HG03521 (cell line): ENCODE results near the gene MAP1A.
"Not testable (repeated sequence)": the region's sequence is repeated elsewhere in the genome, so short reads cannot be mapped to it uniquely, and the experiment has no call there.

Experiments
- ATAC-seq: cut with Tn5 transposase; IDR thresholded peaks from one replicate; pipeline ENCODE4 v1.9.1; 2021; ENCODE audit warnings: mild to moderate bottlenecking, moderate library complexity; ENCODE audit not compliant: unreplicated experiment

Gene MAP1A

DNA sequence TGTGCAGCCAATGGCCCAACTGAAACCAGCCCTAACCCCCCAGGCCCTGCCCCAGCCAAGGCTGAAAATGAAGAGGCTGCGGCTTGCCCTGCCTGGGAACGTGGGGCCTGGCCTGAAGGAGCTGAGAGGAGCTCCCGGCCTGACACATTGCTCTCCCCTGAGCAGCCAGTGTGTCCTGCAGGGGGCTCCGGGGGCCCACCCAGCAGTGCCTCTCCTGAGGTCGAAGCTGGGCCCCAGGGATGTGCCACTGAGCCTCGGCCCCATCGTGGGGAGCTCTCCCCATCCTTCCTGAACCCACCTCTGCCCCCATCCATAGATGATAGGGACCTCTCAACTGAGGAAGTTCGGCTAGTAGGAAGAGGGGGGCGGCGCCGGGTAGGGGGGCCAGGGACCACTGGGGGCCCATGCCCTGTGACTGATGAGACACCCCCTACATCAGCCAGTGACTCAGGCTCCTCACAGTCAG, 11.2 kb downstream of the MAP1A start:
- ATAC-seq, result no peak

DNA sequence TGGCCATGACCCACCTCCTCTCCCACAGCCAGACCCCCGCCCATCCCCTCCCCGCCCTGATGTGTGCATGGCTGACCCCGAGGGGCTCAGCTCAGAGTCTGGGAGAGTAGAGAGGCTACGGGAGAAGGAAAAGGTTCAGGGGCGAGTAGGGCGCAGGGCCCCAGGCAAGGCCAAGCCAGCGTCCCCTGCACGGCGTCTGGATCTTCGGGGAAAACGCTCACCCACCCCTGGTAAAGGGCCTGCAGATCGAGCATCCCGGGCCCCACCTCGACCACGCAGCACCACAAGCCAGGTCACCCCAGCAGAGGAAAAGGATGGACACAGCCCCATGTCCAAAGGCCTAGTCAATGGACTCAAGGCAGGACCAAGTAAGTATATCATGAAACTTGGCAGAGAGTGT, 11.7 kb downstream of the MAP1A start:
- no peak for ATAC-seq

DNA sequence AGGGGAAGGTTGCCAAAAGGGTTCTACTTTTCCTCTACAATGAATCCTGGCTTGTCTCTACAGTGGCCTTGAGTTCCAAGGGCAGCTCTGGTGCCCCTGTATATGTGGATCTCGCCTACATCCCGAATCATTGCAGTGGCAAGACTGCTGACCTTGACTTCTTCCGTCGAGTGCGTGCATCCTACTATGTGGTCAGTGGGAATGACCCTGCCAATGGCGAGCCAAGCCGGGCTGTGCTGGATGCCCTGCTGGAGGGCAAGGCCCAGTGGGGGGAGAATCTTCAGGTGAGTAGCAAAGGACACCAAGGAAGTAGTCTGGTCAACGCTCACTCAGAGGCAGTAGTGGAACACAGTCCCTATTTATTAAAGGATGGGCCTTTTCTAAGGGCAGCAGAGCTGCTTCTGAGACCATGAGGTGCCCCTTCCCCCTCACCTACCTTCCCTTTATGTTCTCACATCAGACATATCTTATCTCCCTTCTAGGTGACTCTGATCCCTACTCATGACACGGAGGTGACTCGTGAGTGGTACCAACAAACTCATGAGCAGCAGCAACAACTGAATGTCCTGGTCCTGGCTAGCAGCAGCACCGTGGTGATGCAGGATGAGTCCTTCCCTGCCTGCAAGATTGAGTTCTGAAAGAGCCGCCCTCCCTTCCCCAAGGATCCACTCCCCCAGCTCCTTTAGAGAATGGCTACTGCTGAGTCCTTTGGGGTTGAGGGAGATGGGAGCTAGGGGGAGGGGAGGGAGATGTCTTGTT, 12.4 kb downstream of the MAP1A start:
- ATAC-seq, result no peak

DNA sequence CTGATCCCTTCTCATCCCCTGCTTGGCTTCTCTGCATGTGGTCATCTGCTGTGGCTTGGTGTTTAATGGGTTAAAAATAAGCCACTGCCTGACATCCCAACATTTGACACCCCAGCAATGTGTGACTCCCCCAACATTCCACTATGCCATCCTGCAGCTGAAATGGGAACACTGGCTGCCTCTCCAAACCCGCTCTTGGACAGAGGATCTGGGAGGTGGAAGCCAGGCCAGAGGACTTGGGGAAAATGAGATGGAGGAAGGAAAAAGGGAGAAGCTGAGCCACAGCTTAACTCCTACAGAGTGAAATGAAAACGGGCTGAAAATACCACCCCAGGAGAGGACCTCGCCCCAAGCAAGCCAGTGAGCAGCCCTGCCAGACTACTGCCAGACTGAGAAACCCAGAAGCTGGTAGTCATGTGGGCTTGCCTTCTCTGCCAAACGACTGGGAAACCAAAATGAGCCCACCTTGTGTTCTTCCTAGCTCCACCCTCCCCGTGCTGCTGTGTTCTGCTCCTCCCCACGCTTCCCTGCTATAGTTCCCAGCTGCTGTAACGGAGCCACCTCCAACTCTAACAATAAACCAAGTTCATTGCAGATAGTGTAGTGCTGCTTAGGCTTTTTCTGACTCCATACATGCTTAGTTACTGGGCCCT, 13.7 kb downstream of the MAP1A start:
- no peak for ATAC-seq

DNA sequence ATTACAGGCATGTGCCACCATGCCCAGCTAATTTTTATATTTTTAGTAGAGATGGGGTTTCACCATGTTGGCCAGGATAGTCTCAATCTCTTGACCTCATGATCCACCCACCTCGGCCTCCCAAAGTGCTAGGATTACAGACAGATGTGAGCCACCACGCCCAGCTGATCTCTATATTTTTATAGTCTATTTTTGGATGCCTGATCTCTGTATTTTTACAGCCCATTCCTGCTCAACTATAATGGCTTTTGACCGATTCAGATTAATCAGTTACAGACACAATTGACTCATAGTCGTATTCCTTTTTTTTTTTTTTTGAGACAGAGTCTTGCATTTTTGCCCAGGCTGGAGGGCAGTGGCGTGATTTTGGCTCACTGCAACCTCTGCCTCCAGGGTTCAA, 15.4 kb downstream of the MAP1A start:
- not testable (repeated sequence) for ATAC-seq

DNA sequence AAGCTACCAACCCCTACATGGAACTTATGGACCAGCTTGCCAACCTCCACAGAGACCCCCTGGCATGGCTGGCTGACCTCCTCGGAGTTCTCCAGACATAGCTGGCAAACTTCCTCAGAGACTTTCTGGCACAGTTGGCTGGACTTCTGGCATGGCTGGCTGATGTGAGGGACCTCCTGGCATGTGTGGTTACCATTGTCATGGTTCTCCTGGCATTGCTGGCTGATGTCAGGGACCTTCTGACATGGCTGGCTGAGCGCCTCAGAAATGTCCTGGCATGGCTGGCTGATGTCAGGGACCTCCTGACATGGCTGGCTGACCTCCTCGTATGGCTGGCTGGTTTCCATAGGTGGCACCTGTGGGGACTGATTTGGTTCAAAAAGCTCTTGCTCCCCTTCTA, 17.5 kb downstream of the MAP1A start:
- ATAC-seq, result no peak

DNA sequence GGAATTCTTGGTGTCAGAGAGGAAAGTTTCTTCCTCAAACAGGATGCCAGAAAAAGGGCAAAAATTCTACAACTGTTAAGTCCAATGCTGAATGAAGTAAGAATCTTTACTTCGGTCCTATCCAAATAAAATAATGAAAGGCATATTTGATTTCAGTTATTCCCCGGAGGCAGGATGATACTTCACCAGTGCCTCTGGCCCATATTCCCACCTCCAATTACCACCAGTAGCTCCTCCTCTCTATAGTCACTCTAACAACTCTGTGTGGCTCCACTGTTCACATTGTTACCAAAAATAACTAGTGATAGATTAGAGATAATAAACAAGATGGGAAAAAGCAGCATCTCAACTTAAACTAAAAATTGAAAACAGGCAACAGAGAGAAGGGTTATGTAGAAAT, 20.7 kb downstream of the MAP1A start:
- no peak for ATAC-seq

DNA sequence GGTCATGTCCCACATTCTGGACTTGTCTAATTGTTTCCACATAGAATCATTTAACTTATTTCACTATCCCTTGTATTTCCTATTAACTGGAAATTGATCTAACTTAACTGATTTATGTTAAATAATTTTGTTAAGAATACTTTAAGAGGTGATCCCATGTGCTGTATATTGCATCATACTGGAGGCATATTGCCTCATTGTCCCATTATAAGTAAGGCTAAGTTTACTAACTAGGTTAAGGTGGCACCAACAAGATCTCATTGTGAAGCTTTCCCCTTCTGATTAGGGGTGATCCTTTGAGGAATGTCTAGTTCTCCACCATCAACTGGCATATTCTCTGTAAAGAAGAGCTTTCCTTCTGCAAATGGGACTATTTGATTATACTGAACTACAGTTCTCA, 24.4 kb downstream of the MAP1A start:
- no peak for ATAC-seq

DNA sequence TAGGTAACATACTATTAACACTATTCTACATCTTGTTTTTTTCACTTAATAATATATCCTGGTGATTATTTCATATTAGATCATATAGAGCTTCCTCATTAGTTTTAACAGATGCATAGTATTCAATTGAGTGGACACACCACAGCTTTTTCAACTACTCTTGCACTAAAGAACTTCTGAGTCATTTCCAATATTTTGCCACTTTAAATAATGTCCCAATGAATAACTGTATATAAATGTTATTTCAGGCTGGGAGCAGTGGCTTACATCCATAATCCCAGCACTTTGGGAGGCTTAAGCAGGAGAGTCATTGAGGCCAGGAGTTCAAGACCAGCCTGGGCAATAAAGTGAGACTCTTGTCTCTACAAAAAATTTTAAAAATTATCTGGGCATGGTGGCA, 26.9 kb downstream of the MAP1A start:
- no peak for ATAC-seq

DNA sequence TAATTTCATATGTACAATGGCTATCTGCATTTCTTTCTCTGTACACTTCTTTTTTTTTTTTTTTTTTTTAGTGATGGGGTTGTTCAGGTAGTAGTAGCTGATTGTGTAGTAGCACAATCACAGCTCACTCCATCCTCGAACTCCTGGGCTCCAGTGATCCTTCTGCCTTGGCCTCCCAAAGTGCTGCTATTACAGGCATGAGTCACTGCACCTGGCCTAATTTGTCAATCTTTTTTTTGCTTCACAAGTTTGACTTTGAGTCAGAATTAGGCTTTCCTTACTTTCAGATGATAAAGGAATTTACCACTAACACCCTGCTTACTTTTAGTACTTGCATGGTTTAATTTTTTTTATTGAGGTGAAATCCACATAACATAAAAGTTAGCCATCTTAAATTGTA, 28.0 kb downstream of the MAP1A start:
- no peak for ATAC-seq

DNA sequence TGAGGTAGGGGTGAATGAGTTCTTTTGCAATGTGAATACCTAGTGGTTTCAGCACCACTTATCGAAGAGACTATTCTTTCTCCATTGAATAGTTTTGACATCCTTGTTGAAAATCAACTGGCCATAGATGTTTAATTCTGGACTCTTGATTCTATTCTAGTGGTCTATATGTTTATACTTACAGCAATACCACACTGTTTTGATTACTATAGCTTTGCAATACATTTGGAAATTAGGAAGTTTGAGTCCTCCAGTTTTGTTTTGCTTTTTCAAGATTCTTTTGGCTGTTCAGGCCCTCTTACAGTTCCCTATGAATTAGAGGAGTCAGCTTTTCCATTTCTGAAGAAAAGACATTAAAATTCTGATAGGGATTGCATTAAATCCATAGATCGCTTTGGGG, 30.1 kb downstream of the MAP1A start:
- no peak for ATAC-seq

DNA sequence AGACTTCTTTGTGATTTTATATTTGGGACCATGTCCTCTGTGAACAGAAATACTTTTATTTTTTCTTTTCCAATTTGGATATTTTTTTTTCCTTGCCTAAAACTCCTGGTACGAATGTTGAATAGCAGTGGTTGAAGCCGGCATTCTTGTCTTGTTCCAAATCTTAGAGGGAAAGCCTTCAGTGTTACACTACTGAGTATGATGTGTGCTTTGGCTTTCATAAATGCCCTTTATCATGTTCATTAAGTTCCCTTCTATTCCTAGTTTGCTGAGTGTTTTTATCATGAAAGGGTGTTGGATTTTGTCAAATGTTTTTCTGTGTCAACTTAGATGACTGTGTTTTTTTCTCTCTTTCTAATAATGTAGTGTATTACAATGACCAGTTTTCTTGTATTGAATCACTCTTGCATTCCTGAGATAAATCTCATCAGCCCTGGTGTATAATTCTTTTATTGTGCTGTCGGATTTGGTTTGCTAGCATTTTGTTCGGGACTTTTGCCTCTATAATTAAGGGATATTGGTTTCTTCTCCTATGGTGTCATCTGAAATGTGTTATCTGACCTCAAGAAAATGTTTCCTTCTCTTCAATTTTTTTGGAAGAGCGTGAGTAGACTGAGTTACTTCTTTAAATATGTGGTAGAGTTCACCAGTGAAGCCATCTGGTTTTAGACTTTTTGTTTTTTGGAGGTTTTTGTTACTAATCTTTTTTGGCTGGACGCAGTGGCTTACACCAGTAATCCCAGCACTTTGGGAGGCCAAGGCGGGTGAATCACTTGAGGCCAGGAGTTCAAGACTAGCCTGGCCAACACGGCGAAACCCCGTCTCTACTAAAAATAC, 33.3 kb downstream of the MAP1A start:
- no peak for ATAC-seq

DNA sequence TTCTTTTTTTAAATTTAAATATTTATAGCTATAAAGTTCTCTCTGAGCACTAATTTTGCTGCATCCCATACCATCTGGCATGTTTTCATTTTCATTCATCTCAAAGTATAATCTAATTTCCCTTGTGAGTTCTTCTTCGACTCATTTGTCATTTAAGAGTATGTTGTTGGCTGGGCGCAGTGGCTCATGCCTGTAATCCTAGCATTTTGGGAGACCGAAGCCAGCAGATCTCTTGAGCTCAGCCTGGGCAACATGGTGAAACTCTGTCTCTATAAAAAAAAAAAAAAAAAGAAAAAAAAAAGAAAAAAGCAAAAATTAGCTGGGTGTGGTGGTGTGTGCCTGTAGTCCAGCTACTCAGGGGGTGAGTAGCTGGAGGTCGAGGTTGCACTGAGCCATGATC, 34.8 kb downstream of the MAP1A start:
- ATAC-seq, result no peak

DNA sequence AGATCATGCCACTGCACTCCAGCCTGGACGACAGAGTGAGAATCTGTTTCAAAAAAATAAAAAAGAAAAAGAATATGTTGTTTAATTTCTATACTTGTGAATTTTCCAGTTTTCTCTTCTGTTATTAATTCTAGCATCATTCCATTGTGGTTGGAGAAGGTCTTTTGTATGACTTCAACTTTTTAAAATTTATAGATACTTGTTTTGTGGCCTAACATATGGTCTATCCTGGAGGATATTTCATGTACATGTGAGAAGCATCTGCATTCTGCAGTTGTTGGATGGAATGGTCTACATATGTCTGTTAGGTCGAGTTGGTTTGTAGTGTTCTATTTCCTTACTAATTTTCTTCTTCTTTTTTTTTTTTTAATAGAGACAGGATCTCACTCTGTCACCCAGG, 35.6 kb downstream of the MAP1A start:
- no peak for ATAC-seq

DNA sequence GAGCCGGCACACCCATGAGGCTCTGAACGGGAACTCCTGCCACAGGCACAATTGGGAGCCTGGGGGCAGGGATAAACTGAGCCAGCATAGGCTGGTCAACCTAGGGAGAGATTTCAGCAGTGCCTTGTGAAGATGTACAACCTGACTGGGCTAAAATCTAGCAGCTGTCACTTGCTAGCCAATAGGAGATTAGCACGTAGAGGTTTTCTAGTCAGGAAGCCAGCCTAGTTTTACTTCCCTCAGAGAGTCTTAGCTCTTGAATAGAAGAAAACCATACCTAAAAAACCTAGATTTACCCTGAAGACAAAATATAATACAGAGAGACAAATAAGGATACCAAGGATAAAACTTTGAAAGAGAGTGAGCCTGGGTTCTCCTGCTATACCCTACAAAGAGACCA, 45.3 kb downstream of the MAP1A start:
- not testable (repeated sequence) for ATAC-seq

DNA sequence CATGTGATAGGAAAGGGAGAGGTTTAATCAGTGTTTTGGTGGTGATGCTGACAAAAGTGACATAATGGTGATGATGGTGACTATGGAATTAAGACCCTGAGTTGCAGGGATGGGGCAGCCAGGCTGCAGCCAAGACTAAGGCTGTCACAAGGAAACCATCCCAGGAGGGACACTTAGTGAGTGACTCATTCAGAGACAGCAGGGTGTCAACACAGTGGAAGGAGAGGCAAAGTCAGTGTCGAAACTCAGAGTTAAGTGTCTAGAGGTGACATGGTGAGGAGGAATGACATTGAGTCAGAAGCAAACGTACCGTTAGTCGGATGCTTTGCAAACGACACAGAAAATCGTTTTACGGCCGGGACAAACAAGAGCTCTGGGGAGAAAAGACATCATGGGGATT, 46.4 kb downstream of the MAP1A start:
- ATAC-seq, result not testable (repeated sequence)

DNA sequence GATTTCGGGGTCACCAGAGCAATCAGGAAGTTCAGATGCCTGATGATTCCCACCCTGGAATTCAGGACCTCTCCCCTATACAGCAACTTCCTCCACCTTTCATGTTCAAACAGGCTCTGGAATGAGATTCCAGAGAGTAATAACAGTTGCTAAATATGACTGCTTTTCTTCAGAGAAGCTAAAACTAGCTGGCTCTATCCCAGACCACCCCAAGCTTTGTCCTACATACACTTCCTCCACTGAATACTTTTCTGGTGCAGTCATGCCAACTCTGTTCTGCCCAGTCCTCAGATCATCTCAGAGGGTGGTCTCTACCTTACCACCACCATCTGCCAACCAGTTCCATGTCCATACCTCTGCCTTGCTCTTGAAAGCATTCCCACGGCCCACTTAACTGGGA, 49.2 kb downstream of the MAP1A start:
- ATAC-seq, result not testable (repeated sequence)

DNA sequence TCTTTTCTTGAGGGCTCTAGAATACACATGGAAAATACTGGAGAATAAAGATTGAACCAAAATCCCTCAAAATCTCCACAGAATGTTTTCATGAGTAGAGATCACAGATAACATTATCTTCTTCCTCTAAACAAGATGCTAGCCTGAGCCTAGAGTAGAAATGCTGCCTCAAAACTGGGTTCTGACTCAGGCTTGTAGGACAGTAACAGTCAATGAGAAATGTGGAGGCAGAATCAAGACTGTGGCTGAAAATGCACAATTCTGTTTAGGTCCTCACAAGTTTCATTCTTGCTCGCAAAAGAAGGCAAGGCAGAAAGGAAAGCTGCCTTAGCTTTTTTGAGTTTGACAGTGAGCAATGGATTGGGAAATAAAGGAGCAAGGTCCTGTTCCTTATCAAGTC, 57.2 kb downstream of the MAP1A start:
- ATAC-seq, result not testable (repeated sequence)
